Erythroblast (primary cell): ENCODE results near the gene ICE2.

Experiments used
- GATA1 ChIP-seq: IDR thresholded peaks from 2 replicates; pipeline ENCODE4 v1.6.1; 2011; ENCODE audit warnings: low read depth, mild to moderate bottlenecking, control low read depth, low read length, moderate library complexity
- POLR2A ChIP-seq: IDR thresholded peaks from 2 replicates; pipeline ENCODE4 v1.6.1; 2011; ENCODE audit warnings: mild to moderate bottlenecking, low read length

- TF ChIP-seq POLR2A (peak; percentile 92), GATA1 (no peak)
Observed at GRCh38 chr15:60479361-60480110, 594 bp upstream of the ICE2 start.
